Right hindlimb (tissue), 1 donor: ENCODE data around the gene MAS1L.

ENCODE experiments used
- DNase-seq: peaks from one replicate; pipeline ENCODE4 v3.0.0-alpha.2; 2018

Gene MAS1L

GRCh38 chr6:29509711-29510110 is 22.0 kb upstream of the MAS1L start:
- DNase-seq: no peak

GRCh38 chr6:29509239-29509638 is 21.5 kb upstream of the MAS1L start:
- no peak for DNase-seq

DNA sequence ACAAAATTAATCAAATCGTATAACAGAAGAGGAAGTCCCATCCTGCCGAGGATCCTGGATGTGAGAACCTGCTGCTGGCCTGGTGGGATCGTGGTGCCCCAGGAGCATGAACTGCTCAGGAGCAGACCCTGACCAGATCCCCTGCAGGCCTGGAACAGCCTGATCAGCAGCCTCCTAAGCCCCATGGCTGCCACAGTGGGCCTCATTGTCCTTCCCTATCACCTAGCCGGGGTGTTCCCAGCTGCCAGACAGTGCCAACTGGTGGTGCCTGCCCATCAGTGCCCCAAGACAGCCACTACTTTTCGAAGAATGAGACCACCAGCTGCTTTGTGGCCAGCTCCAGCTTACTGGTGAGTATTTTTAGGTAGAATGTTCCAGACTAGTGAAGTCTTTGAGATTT is 19.6 kb upstream of the MAS1L start:
- DNase-seq: no peak

- DNase-seq: no peak
Measured at GRCh38 chr6:29506446-29507067, 18.8 kb upstream of the MAS1L start.

- DNase-seq: no peak
Measured at GRCh38 chr6:29505808-29506207, 18.1 kb upstream of the MAS1L start.

DNA sequence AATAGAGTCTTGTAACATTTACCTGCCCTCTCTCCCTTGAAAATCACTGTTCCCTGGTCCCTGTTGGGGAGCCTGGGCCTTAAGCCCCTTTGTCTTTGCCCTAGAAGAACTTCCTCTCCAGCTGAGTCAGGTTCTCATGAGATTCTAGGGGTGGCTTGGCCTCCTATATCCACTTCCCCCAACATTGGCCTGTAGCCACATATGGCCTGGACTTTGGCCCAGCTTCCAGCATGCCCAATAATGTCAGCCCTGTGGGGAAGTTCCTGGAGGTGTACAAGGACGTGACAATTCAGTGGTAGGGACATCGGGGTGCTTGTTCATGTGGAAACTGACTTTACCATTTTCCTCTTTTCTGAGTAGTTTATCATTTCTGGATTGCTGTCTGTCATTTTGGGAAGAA is 17.2 kb upstream of the MAS1L start:
- DNase-seq: no peak

DNA sequence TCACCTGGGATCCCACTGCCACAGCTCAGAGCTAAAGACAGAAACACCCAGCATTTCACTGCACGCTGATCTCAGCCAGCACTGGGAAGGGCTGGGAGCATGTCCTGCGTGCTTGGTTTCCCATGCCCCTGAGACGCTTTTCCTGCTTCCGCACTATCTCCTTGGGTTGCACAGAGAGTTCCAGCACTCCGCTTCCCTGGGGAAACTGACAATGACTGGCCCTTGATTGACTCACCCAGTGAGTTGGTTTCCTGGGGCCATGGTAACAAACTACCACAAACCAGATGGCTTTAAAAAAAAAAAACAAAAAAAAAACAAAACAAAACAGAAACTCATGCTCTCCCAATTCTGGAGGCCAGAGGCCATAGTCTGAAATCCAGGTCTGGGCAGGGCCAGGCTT is 14.8 kb upstream of the MAS1L start:
- no peak for DNase-seq

DNA sequence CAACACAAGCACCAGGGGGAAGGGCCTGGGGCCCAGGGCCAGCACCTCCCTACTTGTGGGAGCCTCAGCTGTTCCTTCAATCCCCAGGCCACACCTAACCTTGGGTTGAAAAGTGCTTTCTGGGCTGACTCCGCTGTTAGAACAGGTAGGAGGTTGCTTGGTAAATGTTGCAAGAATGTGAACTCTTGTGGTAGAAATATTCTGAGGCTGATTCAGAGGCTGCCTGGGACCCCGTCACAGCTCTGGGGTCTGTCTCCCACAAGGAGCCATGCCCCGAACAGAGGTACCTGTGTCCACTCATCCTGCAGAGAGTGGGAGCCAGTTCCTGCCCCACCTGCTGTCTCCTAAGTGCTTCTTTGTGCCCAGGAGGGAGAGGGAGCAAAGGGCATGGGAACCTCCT is 14.4 kb upstream of the MAS1L start:
- no peak for DNase-seq

DNA sequence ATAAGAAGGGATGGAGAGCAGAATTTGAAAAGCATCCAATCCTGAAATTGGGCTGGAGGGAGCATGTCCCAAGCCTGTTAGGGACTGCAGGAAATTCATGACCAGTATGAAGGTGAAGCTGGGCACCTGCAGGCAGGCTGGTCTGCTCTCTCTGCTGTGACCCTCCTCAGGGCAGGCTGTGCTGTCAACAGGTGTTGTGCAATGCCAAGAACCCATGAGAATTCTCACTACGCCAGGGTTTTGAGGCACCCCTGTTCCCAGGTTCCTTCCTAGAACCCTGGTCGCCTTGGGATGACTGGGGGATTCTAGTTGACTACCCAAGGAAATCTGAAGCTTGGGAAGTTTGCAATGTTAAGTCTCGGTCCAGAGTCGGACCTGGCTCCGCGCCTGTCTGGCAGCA is 13.3 kb upstream of the MAS1L start:
- DNase-seq: no peak

- no peak for DNase-seq
Measured at GRCh38 chr6:29500594-29500993, 12.8 kb upstream of the MAS1L start.

DNA sequence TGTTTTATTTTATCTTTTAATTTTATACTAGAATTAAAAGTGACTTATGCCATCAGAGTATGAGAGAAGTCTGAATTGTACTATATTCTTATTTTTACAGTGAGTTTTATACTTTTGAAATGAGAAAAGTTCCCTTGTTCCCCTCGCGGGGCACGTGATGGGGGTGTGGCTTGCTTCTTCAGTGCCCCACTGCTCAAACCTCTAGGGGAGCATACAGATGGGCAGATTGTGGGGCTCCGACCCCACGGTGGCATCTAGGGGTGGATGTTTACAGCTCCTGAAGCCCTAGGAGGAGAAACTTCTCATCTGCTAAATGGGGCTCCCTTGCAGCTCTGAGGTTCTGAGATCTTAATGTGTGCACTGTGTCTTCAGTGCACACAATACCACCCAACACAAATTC is 11.9 kb upstream of the MAS1L start:
- no peak for DNase-seq

- no peak for DNase-seq
Measured at GRCh38 chr6:29496961-29497360, 9.2 kb upstream of the MAS1L start.

GRCh38 chr6:29495571-29495970 is 7.8 kb upstream of the MAS1L start:
- DNase-seq: no peak

DNA sequence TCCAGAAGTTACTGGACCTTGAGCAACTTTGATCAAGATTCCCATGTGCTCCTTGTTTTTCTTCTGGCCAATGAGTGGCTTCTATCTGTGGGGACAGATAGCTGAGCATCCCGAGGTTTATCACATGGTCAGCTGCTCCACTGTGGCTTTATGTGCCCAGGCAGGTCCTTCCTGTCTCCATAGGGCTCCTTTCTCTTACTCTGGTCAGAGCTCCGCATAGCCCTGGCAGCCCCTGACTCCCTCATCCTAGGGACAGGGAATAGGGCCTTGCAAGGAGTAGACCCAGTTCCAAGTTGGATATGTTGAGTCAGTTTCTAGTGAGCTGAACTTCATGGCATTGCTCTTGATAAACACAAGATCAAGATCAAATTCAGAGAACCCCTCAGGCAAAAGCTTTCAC is 6.4 kb upstream of the MAS1L start:
- no peak for DNase-seq

- no peak for DNase-seq
Measured at GRCh38 chr6:29493261-29493660, 5.5 kb upstream of the MAS1L start.

DNA sequence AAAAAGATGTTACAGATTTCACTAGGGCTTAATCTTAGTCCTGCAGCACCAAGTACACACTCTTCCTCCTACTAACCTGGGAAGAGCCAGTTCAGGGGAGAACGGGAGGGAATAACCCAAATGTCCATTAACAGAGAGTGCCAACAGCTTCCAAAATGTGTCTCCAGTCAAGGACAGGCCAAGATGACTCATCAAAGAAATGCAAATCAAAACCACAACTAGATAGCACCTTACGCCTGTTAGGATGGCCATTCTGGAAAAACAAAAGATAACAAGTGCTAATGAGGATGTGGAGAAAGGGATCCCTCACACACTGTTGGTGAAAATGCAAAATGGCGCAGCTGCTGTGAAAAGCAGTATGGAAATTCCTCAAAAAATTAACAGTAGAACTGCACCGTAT is 3.8 kb upstream of the MAS1L start:
- DNase-seq: no peak

GRCh38 chr6:29490552-29490951 is 2.8 kb upstream of the MAS1L start:
- DNase-seq: no peak

- no peak for DNase-seq
Measured at GRCh38 chr6:29490055-29490454, 2.3 kb upstream of the MAS1L start.

DNA sequence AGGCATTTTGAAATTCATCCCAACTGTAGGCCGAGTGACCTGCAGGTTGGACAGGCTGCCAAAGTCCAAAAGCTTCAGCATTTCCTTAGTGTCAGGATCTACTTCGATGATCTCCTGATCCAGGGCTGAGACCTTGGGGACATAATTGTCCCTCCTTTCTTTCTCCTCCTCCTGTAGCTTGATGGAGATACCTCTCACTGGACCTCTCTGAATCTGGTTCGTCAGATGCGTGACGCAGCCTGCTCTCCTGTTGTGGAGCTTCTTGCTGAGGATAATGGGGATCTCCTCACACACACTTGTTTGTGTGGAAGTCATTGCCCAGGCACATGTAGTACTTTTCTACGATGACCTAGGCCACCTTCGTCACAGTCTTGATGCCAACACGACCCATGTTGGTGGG is 1.5 kb upstream of the MAS1L start:
- DNase-seq: no peak

GRCh38 chr6:29488874-29489273 is 1.1 kb upstream of the MAS1L start:
- DNase-seq: no peak

- no peak for DNase-seq
Measured at GRCh38 chr6:29487131-29487530, 625 bp downstream of the MAS1L start.

GRCh38 chr6:29486577-29486976 is 1.2 kb downstream of the MAS1L start:
- DNase-seq: no peak

DNA sequence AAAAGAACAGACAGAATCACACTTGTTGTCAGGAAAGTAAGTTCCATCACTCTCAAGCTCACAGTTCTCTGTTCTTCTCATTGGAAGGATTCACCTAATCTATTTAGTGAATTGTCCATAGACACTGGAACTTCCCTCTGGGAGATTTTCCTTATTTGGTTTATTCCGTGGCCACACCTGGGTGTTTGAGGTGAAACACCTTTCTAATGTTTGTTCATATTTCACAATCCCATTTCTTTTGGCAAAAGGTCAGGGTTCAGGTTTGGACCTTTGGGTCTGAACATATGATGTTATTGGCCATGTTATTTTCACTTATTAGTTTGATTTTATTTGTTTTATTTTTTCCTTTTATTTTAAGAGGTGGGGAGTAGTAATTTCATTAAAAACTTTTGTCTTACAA is 4.0 kb downstream of the MAS1L start:
- no peak for DNase-seq

GRCh38 chr6:29483186-29483585 is 4.6 kb downstream of the MAS1L start:
- DNase-seq: no peak

GRCh38 chr6:29479560-29479959 is 8.2 kb downstream of the MAS1L start:
- no peak for DNase-seq

- DNase-seq: no peak
Measured at GRCh38 chr6:29478740-29479139, 9.0 kb downstream of the MAS1L start.
